NT2/D1 (cell line): ENCODE measurements around the gene CD44.

Experiments
- DNase-seq: peaks from one replicate; pipeline ENCODE4 v3.0.0-alpha.2; 2011; ENCODE audit warnings: low read depth, low spot score
- H3K27me3 ChIP-seq: 2 replicates; pipeline ENCODE4 v1.6.0; 2011; ENCODE audit warnings: mild to moderate bottlenecking; ENCODE audit not compliant: insufficient read length, insufficient read depth
- H3K36me3 ChIP-seq: 2 replicates; pipeline ENCODE4 v1.6.1; 2011; ENCODE audit warnings: mild to moderate bottlenecking, low read length, mixed read lengths; ENCODE audit not compliant: insufficient read depth, insufficient read length
- H3K4me1 ChIP-seq: 2 replicates; pipeline ENCODE4 v1.5.1; 2011; ENCODE audit not compliant: insufficient read depth, insufficient read length
- H3K4me3 ChIP-seq: 2 replicates; pipeline ENCODE4 v1.5.1; 2011; ENCODE audit warnings: low read depth; ENCODE audit not compliant: insufficient read length
- H3K9ac ChIP-seq: 2 replicates; pipeline ENCODE4 v1.6.0; 2011; ENCODE audit warnings: low read depth; ENCODE audit not compliant: insufficient read length
- H3K9me3 ChIP-seq: 2 replicates; pipeline ENCODE4 v1.5.1; 2011; ENCODE audit warnings: mild to moderate bottlenecking, low read length; ENCODE audit not compliant: insufficient read depth
- SUZ12 ChIP-seq: IDR thresholded peaks from 2 replicates; pipeline ENCODE4 v1.6.1; 2011; ENCODE audit not compliant: insufficient read length, insufficient read depth; ENCODE audit errors: extremely low read depth
- YY1 ChIP-seq: IDR thresholded peaks from 2 replicates; pipeline ENCODE4 v1.6.1; 2011; ENCODE audit not compliant: insufficient read length, insufficient read depth
- ZNF274 ChIP-seq: IDR thresholded peaks from 2 replicates; pipeline ENCODE4 v1.6.1; 2011; ENCODE audit warnings: mild to moderate bottlenecking, low read depth, low read length

Gene CD44

GRCh38 chr11:35214226-35214770 lies 75.3 kb downstream of the CD44 start:
- peaks cover 34% of the 10 kb centered on the region for H3K36me3 ChIP-seq

GRCh38 chr11:35214792-35215193 lies 75.8 kb downstream of the CD44 start:
- Histone ChIP-seq H3K36me3 (peaks cover 36% of the 10 kb centered on the region), H3K9ac (no peak overlapping the region), H3K4me3 (no peak overlapping the region), H3K27me3 (no peaks in the 10 kb centered on the region), H3K9me3 (peaks cover 9% of the 10 kb centered on the region; the same call in 1 of the 2 replicates), H3K4me1 (peaks cover 3% of the 10 kb centered on the region)
- no peak for TF ChIP-seq YY1
- no peak for TF ChIP-seq ZNF274
- TF ChIP-seq SUZ12: no peak
- DNase-seq: peak; percentile 91

More at GRCh38 chr11:35214226-35214770, 75.3 kb downstream of the CD44 start:
- H3K4me1 ChIP-seq: peaks cover 3% of the 10 kb centered on the region
- H3K27me3 ChIP-seq: no peaks in the 10 kb centered on the region
- H3K4me3 ChIP-seq: no peak overlapping the region
- H3K9ac ChIP-seq: no peak overlapping the region
- peaks cover 14% of the 10 kb centered on the region; the same call in 1 of the 2 replicates for H3K9me3 ChIP-seq
- TF ChIP-seq SUZ12 (no peak), YY1 (no peak), ZNF274 (no peak)
- no peak for DNase-seq

- Histone ChIP-seq H3K36me3 (peaks cover 42% of the 10 kb centered on the region), H3K4me1 (peaks cover 3% of the 10 kb centered on the region)
- no peak for DNase-seq
Measured at GRCh38 chr11:35215945-35216344, 77.0 kb downstream of the CD44 start.

GRCh38 chr11:35216962-35217678 lies 78.1 kb downstream of the CD44 start:
- Histone ChIP-seq H3K27me3 (no peaks in the 10 kb centered on the region), H3K9ac (no peak overlapping the region), H3K4me3 (no peak overlapping the region), H3K36me3 (peaks cover 46% of the 10 kb centered on the region), H3K9me3 (no peaks in the 10 kb centered on the region), H3K4me1 (peaks cover 3% of the 10 kb centered on the region)
- TF ChIP-seq YY1 (no peak), SUZ12 (no peak), ZNF274 (no peak)
- DNase-seq: peak; percentile 20

More at GRCh38 chr11:35215945-35216344, 77.0 kb downstream of the CD44 start:
- Histone ChIP-seq H3K4me3 (no peak overlapping the region), H3K9ac (no peak overlapping the region), H3K27me3 (no peaks in the 10 kb centered on the region), H3K9me3 (no peaks in the 10 kb centered on the region)
- TF ChIP-seq YY1 (no peak), ZNF274 (no peak), SUZ12 (no peak)

- DNase-seq: no peak
- H3K9ac ChIP-seq: no peak overlapping the region
- peaks cover 63% of the 10 kb centered on the region for H3K36me3 ChIP-seq
- no peak for TF ChIP-seq YY1
- TF ChIP-seq ZNF274: no peak
- no peak for TF ChIP-seq SUZ12
- H3K4me3 ChIP-seq: no peak overlapping the region
- H3K9me3 ChIP-seq: no peaks in the 10 kb centered on the region
- peaks cover 3% of the 10 kb centered on the region for H3K4me1 ChIP-seq
- no peaks in the 10 kb centered on the region for H3K27me3 ChIP-seq
Measured at GRCh38 chr11:35218956-35219355, 80.0 kb downstream of the CD44 start.

DNA sequence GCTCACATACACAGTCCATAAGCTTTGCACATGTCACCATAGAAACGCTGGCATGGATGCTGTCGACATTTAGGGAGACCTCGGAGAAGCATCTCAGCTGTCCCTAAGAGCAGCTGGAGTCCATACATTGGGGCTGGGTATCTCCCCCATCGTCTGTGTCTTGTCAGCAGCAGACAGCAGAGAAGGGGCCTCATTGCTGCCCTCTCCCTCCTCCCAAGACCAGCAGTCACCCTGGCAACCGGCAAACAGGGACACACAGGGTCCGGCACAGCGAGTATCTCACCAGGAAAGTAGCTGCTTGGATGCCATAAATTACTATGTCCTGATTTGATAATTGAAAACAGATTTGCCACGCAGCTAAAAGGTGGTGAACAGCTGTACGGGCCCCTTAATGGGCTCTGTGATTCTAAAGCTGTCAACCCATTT lies 84.4 kb downstream of the CD44 start:
- TF ChIP-seq SUZ12 (no peak), YY1 (no peak)
- H3K9ac ChIP-seq: no peak overlapping the region
- H3K4me1 ChIP-seq: no peaks in the 10 kb centered on the region
- DNase-seq: no peak
- no peak overlapping the region for H3K4me3 ChIP-seq
- no peaks in the 10 kb centered on the region for H3K27me3 ChIP-seq
- H3K9me3 ChIP-seq: no peaks in the 10 kb centered on the region
- peaks cover 60% of the 10 kb centered on the region for H3K36me3 ChIP-seq

- no peak for DNase-seq
- Histone ChIP-seq H3K27me3 (no peaks in the 10 kb centered on the region), H3K9me3 (no peaks in the 10 kb centered on the region), H3K36me3 (peaks cover 61% of the 10 kb centered on the region), H3K4me1 (no peaks in the 10 kb centered on the region), H3K9ac (no peak overlapping the region), H3K4me3 (no peak overlapping the region)
- no peak for TF ChIP-seq SUZ12
- TF ChIP-seq ZNF274: no peak
- TF ChIP-seq YY1: no peak
Measured at GRCh38 chr11:35223991-35224390, 85.0 kb downstream of the CD44 start.
